Keratinocyte (primary cell): Measurements from ENCODE around the gene GSTT4.

Experiments used
- EZH2 ChIP-seq: IDR thresholded peaks from one replicate; pipeline ENCODE4 v1.6.1; 2012; ENCODE audit warnings: inconsistent platforms, mild to moderate bottlenecking, low read length, moderate library complexity
- TF ChIP-seq, protein P1 (sequence below), 3 experiments: IDR thresholded peaks in 1 of 3; conservative IDR thresholded peaks in 1 of 3; optimal IDR thresholded peaks in 1 of 3; 2 replicates in 2 of 3; 3 replicates in 1 of 3; pipeline versions ENCODE3 to v1.5.1; 2011; ENCODE audit warnings: low read length in 3 of 3, mild to moderate bottlenecking in 3 of 3, moderate library complexity in 2 of 3, control low read depth in 1 of 3, inconsistent platforms in 1 of 3; ENCODE audit not compliant: insufficient read depth in 2 of 3; ENCODE audit errors: extremely low read depth in 1 of 3

DNA sequence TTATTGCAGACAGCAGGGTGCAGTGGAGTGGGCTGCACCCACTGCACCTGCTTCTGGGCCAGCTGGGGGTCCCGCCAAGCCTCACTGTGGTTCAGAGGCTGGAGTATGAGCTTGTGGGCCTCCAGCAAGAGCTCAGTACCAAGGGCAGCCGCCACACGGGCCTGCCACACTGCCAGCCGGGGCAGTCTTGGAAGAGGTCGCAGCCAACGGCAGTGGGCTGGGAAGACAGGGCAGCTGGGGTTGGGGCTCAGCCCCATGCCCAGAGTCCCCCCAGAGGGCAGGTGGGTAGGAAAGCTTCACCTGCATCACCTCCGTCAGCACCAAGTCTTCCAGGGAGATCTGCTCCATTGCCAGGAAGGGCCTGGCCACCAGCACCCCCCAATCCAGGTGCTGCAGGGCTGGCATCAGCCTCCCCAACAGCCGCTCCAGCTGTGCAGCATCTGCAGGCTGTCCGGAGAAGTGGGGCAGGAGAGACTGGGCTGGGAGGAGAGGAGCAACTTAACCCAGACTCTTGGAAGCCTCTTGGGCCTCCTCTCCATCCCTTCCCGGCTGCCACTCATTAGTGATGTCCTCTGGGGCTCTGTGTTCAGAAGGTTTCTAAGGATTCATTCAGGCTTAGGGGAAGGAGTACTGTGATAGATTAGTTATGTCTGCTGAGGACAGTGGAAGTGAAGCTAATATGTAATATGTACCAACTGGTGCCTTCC is 1.1 kb upstream of the GSTT4 start:
- TF ChIP-seq EZH2: no peak
- TF ChIP-seq, protein P1, sequence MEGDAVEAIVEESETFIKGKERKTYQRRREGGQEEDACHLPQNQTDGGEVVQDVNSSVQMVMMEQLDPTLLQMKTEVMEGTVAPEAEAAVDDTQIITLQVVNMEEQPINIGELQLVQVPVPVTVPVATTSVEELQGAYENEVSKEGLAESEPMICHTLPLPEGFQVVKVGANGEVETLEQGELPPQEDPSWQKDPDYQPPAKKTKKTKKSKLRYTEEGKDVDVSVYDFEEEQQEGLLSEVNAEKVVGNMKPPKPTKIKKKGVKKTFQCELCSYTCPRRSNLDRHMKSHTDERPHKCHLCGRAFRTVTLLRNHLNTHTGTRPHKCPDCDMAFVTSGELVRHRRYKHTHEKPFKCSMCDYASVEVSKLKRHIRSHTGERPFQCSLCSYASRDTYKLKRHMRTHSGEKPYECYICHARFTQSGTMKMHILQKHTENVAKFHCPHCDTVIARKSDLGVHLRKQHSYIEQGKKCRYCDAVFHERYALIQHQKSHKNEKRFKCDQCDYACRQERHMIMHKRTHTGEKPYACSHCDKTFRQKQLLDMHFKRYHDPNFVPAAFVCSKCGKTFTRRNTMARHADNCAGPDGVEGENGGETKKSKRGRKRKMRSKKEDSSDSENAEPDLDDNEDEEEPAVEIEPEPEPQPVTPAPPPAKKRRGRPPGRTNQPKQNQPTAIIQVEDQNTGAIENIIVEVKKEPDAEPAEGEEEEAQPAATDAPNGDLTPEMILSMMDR (optimal IDR thresholded peaks at IDR 0.05 in 1 of 3, IDR thresholded peaks at IDR 0.05 in 1 of 3, conservative IDR thresholded peaks at IDR 0.05 in 1 of 3; ENCODE audit: extremely low read depth in 1 of 3, insufficient read depth in 2 of 3, low read length in 3 of 3): no peak
